OCI-LY1 (cell line): ENCODE results near the gene BTK.

Source experiments
- H2AFZ ChIP-seq: fragments of 200-600 bp; sonication (generic), shearing (Covaris generic); 2 replicates; pipeline ENCODE4 v1.6.0; 2014; ENCODE audit warnings: antibody characterized with exemption, mild to moderate bottlenecking, low read length
- H3F3A ChIP-seq: fragments of 200-600 bp; sonication (generic), shearing (Covaris generic); 2 replicates; pipeline ENCODE4 v1.6.0; 2014; ENCODE audit warnings: mild to moderate bottlenecking, antibody characterized with exemption, low read length, moderate library complexity; ENCODE audit not compliant: insufficient read depth
- H3K27ac ChIP-seq: fragments of 200-600 bp; sonication (generic); 2 replicates; pipeline ENCODE4 v1.5.1; 2014; ENCODE audit warnings: low read length, mixed run types, mild to moderate bottlenecking, low read depth; ENCODE audit not compliant: poor library complexity, severe bottlenecking
- H3K27me3 ChIP-seq: fragments of 200-600 bp; sonication (generic); 2 replicates; pipeline ENCODE4 v1.6.0; 2014; ENCODE audit warnings: antibody characterized with exemption, mild to moderate bottlenecking, low read length, moderate library complexity; ENCODE audit not compliant: insufficient read depth
- H3K36me3 ChIP-seq: fragments of 200-600 bp; sonication (generic); 2 replicates; pipeline ENCODE4 v1.6.1; 2014; ENCODE audit warnings: mild to moderate bottlenecking, antibody characterized with exemption, low read length, moderate library complexity, mixed read lengths; ENCODE audit not compliant: insufficient read depth
- H3K4me1 ChIP-seq: fragments of 200-600 bp; sonication (generic); 2 replicates; pipeline ENCODE4 v1.5.1; 2014; ENCODE audit warnings: mild to moderate bottlenecking, low read length, moderate library complexity; ENCODE audit not compliant: insufficient read depth, severe bottlenecking
- H3K4me2 ChIP-seq: fragments of 200-600 bp; sonication (generic), shearing (Covaris generic); 2 replicates; pipeline ENCODE4 v1.6.1; 2014; ENCODE audit warnings: low read length
- H3K4me3 ChIP-seq: fragments of 200-600 bp; sonication (generic); 2 replicates; pipeline ENCODE4 v1.5.1; 2014; ENCODE audit warnings: low read length, low read depth, mild to moderate bottlenecking, mixed read lengths; ENCODE audit not compliant: poor library complexity, severe bottlenecking
- H3K79me2 ChIP-seq: fragments of 200-600 bp; shearing (Covaris generic); 2 replicates; pipeline ENCODE4 v1.6.1; 2016; ENCODE audit warnings: mixed run types, low read length, mixed read lengths; ENCODE audit not compliant: insufficient read depth
- H3K9ac ChIP-seq: fragments of 200-600 bp; sonication (generic), shearing (Covaris generic); 2 replicates; pipeline ENCODE4 v1.6.1; 2014; ENCODE audit warnings: mild to moderate bottlenecking, low read length, mixed read lengths
- H3K9me2 ChIP-seq: fragments of 200-600 bp; sonication (generic), shearing (Covaris generic); 2 replicates; pipeline ENCODE4 v1.6.1; 2014; ENCODE audit warnings: low read depth, mild to moderate bottlenecking, low read length, mixed read lengths
- H3K9me3 ChIP-seq: fragments of 200-600 bp; shearing (Covaris generic); 2 replicates; pipeline ENCODE4 v1.6.1; 2014; ENCODE audit warnings: low read length, mixed read lengths
- H4K20me1 ChIP-seq: fragments of 200-600 bp; sonication (generic), shearing (Covaris generic); 2 replicates; pipeline ENCODE4 v1.6.0; 2016; ENCODE audit warnings: mild to moderate bottlenecking, low read length; ENCODE audit not compliant: insufficient read depth
- CTCF ChIP-seq: fragments of 200-600 bp; sonication (generic), shearing (Covaris generic); IDR thresholded peaks from 2 replicates; pipeline ENCODE4 v1.5.1; 2017; ENCODE audit warnings: mild to moderate bottlenecking, antibody characterized with exemption, low read length, moderate library complexity, mixed read lengths
- EZH2 ChIP-seq: fragments of 200-600 bp; sonication (generic), shearing (Covaris generic); IDR thresholded peaks from 2 replicates; pipeline ENCODE4 v1.8.0; 2017; ENCODE audit warnings: borderline replicate concordance, mixed run types, mild to moderate bottlenecking, antibody characterized with exemption, low read length, moderate library complexity, mixed read lengths

BTK gene

GRCh38 chrX:101399825-101400224 lies 13.8 kb upstream of the BTK start:
- H4K20me1 ChIP-seq: no peaks in the 10 kb centered on the region
- H3K79me2 ChIP-seq: no peaks in the 10 kb centered on the region
- no peaks in the 10 kb centered on the region for H3K9me3 ChIP-seq
- H3K36me3 ChIP-seq: peaks cover 36% of the 10 kb centered on the region
- no peak overlapping the region for H2AFZ ChIP-seq
- H3K27ac ChIP-seq: no peak overlapping the region
- no peaks in the 10 kb centered on the region for H3K4me1 ChIP-seq
- no peak overlapping the region for H3K9ac ChIP-seq
- no peak overlapping the region for H3K4me3 ChIP-seq
- H3K9me2 ChIP-seq: no peaks in the 10 kb centered on the region
- H3F3A ChIP-seq: no peaks in the 10 kb centered on the region
- H3K4me2 ChIP-seq: no peak overlapping the region
- TF ChIP-seq EZH2 (no peak), CTCF (no peak)
- no peaks in the 10 kb centered on the region for H3K27me3 ChIP-seq

DNA sequence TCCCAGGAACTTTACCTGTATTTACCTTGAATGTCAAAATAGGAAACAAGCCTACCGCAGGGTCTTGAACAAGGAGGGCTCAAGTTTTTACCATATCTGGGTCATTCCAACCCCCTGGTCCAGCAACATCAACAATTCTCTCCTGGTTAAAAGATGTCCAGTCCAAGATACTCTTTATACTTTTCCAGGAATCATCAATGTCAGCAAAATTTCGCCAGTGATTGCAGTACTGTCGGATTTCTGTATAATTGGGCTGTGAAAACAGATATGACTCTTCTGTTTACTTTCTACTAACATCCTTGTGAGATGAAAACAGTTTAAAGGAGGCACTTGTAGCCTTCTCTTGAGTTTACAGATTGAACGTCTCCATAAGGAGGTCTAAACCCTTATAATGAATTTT lies 12.7 kb upstream of the BTK start:
- H3K4me1 ChIP-seq: peaks cover 4% of the 10 kb centered on the region
- H3K36me3 ChIP-seq: peaks cover 40% of the 10 kb centered on the region
- H3F3A ChIP-seq: no peaks in the 10 kb centered on the region

GRCh38 chrX:101397779-101398178 lies 11.8 kb upstream of the BTK start:
- H3K9ac ChIP-seq: no peak overlapping the region
- no peaks in the 10 kb centered on the region for H4K20me1 ChIP-seq
- no peaks in the 10 kb centered on the region for H3K27me3 ChIP-seq
- no peaks in the 10 kb centered on the region for H3F3A ChIP-seq
- H3K9me2 ChIP-seq: no peaks in the 10 kb centered on the region
- no peak overlapping the region for H3K4me3 ChIP-seq
- no peak overlapping the region for H2AFZ ChIP-seq
- TF ChIP-seq EZH2 (no peak), CTCF (no peak)
- H3K9me3 ChIP-seq: no peaks in the 10 kb centered on the region
- H3K4me1 ChIP-seq: peaks cover 13% of the 10 kb centered on the region
- H3K27ac ChIP-seq: no peak overlapping the region
- H3K4me2 ChIP-seq: no peak overlapping the region
- peaks cover 44% of the 10 kb centered on the region for H3K36me3 ChIP-seq
- no peaks in the 10 kb centered on the region for H3K79me2 ChIP-seq

More for the DNA sequence above, 12.7 kb upstream of the BTK start:
- TF ChIP-seq CTCF: no peak
- TF ChIP-seq EZH2: no peak
- Histone ChIP-seq H3K27ac (no peak overlapping the region), H3K27me3 (no peaks in the 10 kb centered on the region), H4K20me1 (no peaks in the 10 kb centered on the region), H3K4me2 (no peak overlapping the region), H3K79me2 (no peaks in the 10 kb centered on the region), H3K9me2 (no peaks in the 10 kb centered on the region), H3K4me3 (no peak overlapping the region), H3K9me3 (no peaks in the 10 kb centered on the region), H3K9ac (no peak overlapping the region), H2AFZ (no peak overlapping the region)
